ENCODE data around the gene SLC16A1.

DNA sequence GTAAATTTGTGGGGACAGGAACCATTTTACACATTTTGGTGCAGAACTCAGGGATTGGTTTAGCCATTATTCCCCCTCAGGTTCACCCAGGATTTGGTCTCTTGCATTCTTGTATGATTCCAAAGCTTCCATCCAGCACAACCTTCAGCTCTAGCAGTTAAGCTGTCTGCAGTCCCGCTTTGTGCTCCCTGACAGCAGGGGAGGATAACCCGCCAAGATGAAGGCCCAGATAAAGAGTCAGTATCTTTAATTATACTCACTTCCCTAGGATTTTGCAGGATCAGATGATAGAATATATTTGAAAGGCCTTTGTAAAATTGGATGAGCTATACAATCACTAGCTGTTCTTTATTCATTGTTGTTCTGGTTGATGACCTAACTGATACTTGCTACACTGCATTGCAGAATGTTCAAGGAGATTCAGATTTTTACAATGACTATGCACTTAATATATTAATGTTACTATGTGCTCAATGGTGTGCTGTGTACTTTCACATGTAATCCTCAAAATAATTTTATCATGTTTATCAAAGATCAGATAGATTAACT lies 49.8 kb downstream of the SLC16A1 start:
- TF ChIP-seq, protein P1, sequence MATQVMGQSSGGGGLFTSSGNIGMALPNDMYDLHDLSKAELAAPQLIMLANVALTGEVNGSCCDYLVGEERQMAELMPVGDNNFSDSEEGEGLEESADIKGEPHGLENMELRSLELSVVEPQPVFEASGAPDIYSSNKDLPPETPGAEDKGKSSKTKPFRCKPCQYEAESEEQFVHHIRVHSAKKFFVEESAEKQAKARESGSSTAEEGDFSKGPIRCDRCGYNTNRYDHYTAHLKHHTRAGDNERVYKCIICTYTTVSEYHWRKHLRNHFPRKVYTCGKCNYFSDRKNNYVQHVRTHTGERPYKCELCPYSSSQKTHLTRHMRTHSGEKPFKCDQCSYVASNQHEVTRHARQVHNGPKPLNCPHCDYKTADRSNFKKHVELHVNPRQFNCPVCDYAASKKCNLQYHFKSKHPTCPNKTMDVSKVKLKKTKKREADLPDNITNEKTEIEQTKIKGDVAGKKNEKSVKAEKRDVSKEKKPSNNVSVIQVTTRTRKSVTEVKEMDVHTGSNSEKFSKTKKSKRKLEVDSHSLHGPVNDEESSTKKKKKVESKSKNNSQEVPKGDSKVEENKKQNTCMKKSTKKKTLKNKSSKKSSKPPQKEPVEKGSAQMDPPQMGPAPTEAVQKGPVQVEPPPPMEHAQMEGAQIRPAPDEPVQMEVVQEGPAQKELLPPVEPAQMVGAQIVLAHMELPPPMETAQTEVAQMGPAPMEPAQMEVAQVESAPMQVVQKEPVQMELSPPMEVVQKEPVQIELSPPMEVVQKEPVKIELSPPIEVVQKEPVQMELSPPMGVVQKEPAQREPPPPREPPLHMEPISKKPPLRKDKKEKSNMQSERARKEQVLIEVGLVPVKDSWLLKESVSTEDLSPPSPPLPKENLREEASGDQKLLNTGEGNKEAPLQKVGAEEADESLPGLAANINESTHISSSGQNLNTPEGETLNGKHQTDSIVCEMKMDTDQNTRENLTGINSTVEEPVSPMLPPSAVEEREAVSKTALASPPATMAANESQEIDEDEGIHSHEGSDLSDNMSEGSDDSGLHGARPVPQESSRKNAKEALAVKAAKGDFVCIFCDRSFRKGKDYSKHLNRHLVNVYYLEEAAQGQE (IDR thresholded peaks at IDR 0.05; ENCODE audit: low read depth) = no peak
- TF ChIP-seq RAD21 (IDR thresholded peaks at IDR 0.05; ENCODE audit: low read depth) (no peak), CEBPB (IDR thresholded peaks at IDR 0.05) (no peak), EP300 (IDR thresholded peaks at IDR 0.05; ENCODE audit: borderline replicate concordance) (no peak), YY1 (IDR thresholded peaks at IDR 0.05; ENCODE audit: low read depth) (no peak), ZBTB7A (IDR thresholded peaks at IDR 0.05; ENCODE audit: low read depth) (no peak), TAF1 (IDR thresholded peaks at IDR 0.05; ENCODE audit: low read depth) (no peak), TEAD4 (IDR thresholded peaks at IDR 0.05) (no peak)
- TF ChIP-seq, protein P2, sequence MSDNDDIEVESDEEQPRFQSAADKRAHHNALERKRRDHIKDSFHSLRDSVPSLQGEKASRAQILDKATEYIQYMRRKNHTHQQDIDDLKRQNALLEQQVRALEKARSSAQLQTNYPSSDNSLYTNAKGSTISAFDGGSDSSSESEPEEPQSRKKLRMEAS (IDR thresholded peaks at IDR 0.05) = no peak

Data from Ishikawa (cell line).